ENCODE data around the gene OR10A4. TPM values are rescaled to one million over a fixed set of nuclear protein-coding genes. Genes with fewer than 3 reads are reported as not detected.

Gene OR10A4, protein sequence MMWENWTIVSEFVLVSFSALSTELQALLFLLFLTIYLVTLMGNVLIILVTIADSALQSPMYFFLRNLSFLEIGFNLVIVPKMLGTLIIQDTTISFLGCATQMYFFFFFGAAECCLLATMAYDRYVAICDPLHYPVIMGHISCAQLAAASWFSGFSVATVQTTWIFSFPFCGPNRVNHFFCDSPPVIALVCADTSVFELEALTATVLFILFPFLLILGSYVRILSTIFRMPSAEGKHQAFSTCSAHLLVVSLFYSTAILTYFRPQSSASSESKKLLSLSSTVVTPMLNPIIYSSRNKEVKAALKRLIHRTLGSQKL
- not detected for polyA plus RNA-seq (2013, experiment 1 of 2)
- polyA plus RNA-seq (2013, experiment 2 of 2) = not detected

- no peak within 1 kb of the TSS for H3K4me2 ChIP-seq (ENCODE audit: low read length, poor library complexity, severe bottlenecking)
- no peak within 1 kb of the TSS for H4K8ac ChIP-seq (ENCODE audit: low read length)
- H3K27me3 ChIP-seq (ENCODE audit: control insufficient read depth in 1 of 2, insufficient read depth in 1 of 2, low read length in 2 of 2) = no peaks in the 10 kb centered on the region
- no peaks in the 10 kb centered on the region for H3K79me1 ChIP-seq (replicated peaks; ENCODE audit: low read length, poor library complexity, severe bottlenecking)
- no peaks in the 10 kb centered on the region for H3K36me3 ChIP-seq (ENCODE audit: control insufficient read depth in 1 of 2, insufficient read depth in 2 of 2, low read depth in 1 of 2, low read length in 2 of 2)
- no peaks in the 10 kb centered on the region for H3K4me1 ChIP-seq (ENCODE audit: control insufficient read depth, insufficient read depth, low read depth, low read length)
- no peak within 1 kb of the TSS for H2BK12ac ChIP-seq (ENCODE audit: low read length in 2 of 2)
- 80% methylated on average over 1 of the region's 1 CpG for WGBS
- no peak within 1 kb of the TSS for H2BK5ac ChIP-seq (ENCODE audit: low read depth, low read length, poor library complexity, severe bottlenecking)
- H3K14ac ChIP-seq (ENCODE audit: low read length in 2 of 2) = no peak within 1 kb of the TSS
- no peak within 1 kb of the TSS for H2BK120ac ChIP-seq (ENCODE audit: low read depth, low read length)
- no peak within 1 kb of the TSS for H4K91ac ChIP-seq (ENCODE audit: low read length)
- no peak within 1 kb of the TSS for H2AK5ac ChIP-seq (ENCODE audit: low read length, severe bottlenecking)
- H3K4me3 ChIP-seq (ENCODE audit: insufficient read depth in 1 of 2, low read depth in 1 of 2, low read length in 2 of 2) = no peak within 1 kb of the TSS
- H3K4ac ChIP-seq (ENCODE audit: low read depth in 1 of 2, low read length in 2 of 2) = no peak within 1 kb of the TSS
- no peak within 1 kb of the TSS for H3K23ac ChIP-seq (ENCODE audit: low read length in 2 of 2)
- H3K18ac ChIP-seq (ENCODE audit: low read depth in 1 of 2, low read length in 2 of 2) = no peak within 1 kb of the TSS
- peaks cover 11% of the 10 kb centered on the region for H3K9me3 ChIP-seq (ENCODE audit: control insufficient read depth, low read length)
- no peak within 1 kb of the TSS for H3K27ac ChIP-seq (ENCODE audit: low read length, poor library complexity, severe bottlenecking)
- H2AFZ ChIP-seq (ENCODE audit: low read depth, low read length) = no peak within 1 kb of the TSS
- H3K9ac ChIP-seq (ENCODE audit: low read length) = no peak within 1 kb of the TSS
- DNase-seq = no peak
- H2BK15ac ChIP-seq (ENCODE audit: low read depth, poor library complexity, severe bottlenecking) = no peak within 1 kb of the TSS
These were observed at the start of gene OR10A4 for GRCh38 chr11:6876325-6876724. TSS of gene OR10A4 (plus strand) at chr11:6876625. CDS start at chr11:6876648, 23 bp downstream.

GRCh38 chr11:6828103-6828502 lies 48.3 kb upstream of the OR10A4 start:
- H3K79me1 ChIP-seq (replicated peaks; ENCODE audit: low read length, poor library complexity, severe bottlenecking) = no peaks in the 10 kb centered on the region
- no peaks in the 10 kb centered on the region for H3K9me3 ChIP-seq (ENCODE audit: control insufficient read depth, low read length)
- no peak overlapping the region for H2BK120ac ChIP-seq (ENCODE audit: low read depth, low read length)
- no peaks in the 10 kb centered on the region for H3K36me3 ChIP-seq (ENCODE audit: control insufficient read depth in 1 of 2, insufficient read depth in 2 of 2, low read depth in 1 of 2, low read length in 2 of 2)
- H2AK5ac ChIP-seq (ENCODE audit: low read length, severe bottlenecking) = no peak overlapping the region
- no peaks in the 10 kb centered on the region for H3K4me1 ChIP-seq (ENCODE audit: control insufficient read depth, insufficient read depth, low read depth, low read length)
- no peak overlapping the region for H3K23ac ChIP-seq (ENCODE audit: low read length in 2 of 2)
- no peak overlapping the region for H3K9ac ChIP-seq (ENCODE audit: low read length)
- H2BK5ac ChIP-seq (ENCODE audit: low read depth, low read length, poor library complexity, severe bottlenecking) = no peak overlapping the region
- 86% methylated on average over 1 of the region's 1 CpG for WGBS
- no peak for DNase-seq
- no peak overlapping the region for H3K18ac ChIP-seq (ENCODE audit: low read depth in 1 of 2, low read length in 2 of 2)
- no peak overlapping the region for H3K4me2 ChIP-seq (ENCODE audit: low read length, poor library complexity, severe bottlenecking)
- no peak overlapping the region for H3K27ac ChIP-seq (ENCODE audit: low read length, poor library complexity, severe bottlenecking)
- H4K8ac ChIP-seq (ENCODE audit: low read length) = no peak overlapping the region
- no peak overlapping the region for H2BK12ac ChIP-seq (ENCODE audit: low read length in 2 of 2)
- H4K91ac ChIP-seq (ENCODE audit: low read length) = no peak overlapping the region
- H3K4me3 ChIP-seq (ENCODE audit: insufficient read depth in 1 of 2, low read depth in 1 of 2, low read length in 2 of 2) = no peak overlapping the region
- H2AFZ ChIP-seq (ENCODE audit: low read depth, low read length) = no peak overlapping the region
- H3K4ac ChIP-seq (ENCODE audit: low read depth in 1 of 2, low read length in 2 of 2) = no peak overlapping the region
- no peaks in the 10 kb centered on the region for H3K27me3 ChIP-seq (ENCODE audit: control insufficient read depth in 1 of 2, insufficient read depth in 1 of 2, low read length in 2 of 2)
- no peak overlapping the region for H2BK15ac ChIP-seq (ENCODE audit: low read depth, poor library complexity, severe bottlenecking)
- H3K14ac ChIP-seq (ENCODE audit: low read length in 2 of 2) = no peak overlapping the region

DNA sequence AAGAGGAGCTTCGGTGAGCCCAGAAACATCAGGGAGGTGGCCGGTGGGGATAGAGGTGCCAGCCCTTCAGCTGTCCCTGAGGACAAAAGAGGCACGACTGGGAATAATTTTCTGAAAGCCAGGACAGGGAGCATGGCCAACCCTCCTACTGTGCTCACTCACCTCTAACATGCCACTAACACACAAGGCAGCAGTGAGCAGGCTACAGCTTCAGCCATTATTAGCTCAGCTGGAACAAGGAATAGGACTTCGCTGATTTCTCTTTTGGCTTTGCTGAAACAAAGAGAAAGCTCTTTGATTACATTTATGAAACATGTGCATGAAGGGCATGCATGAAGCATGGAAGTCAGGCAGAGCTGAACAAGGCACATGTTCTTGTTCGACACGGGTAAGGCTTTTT lies 43.1 kb upstream of the OR10A4 start:
- no peak overlapping the region for H4K91ac ChIP-seq (ENCODE audit: low read length)
- H3K4ac ChIP-seq (ENCODE audit: low read depth in 1 of 2, low read length in 2 of 2) = no peak overlapping the region
- H2BK5ac ChIP-seq (ENCODE audit: low read depth, low read length, poor library complexity, severe bottlenecking) = no peak overlapping the region
- no peak overlapping the region for H3K18ac ChIP-seq (ENCODE audit: low read depth in 1 of 2, low read length in 2 of 2)
- no peak overlapping the region for H3K23ac ChIP-seq (ENCODE audit: low read length in 2 of 2)
- DNase-seq = no peak
- H2BK120ac ChIP-seq (ENCODE audit: low read depth, low read length) = no peak overlapping the region
- H2BK12ac ChIP-seq (ENCODE audit: low read length in 2 of 2) = no peak overlapping the region
- WGBS = 87% methylated on average over 6 of the region's 6 CpGs
- no peak overlapping the region for H3K4me3 ChIP-seq (ENCODE audit: insufficient read depth in 1 of 2, low read depth in 1 of 2, low read length in 2 of 2)
- no peak overlapping the region for H3K4me2 ChIP-seq (ENCODE audit: low read length, poor library complexity, severe bottlenecking)
- no peaks in the 10 kb centered on the region for H3K4me1 ChIP-seq (ENCODE audit: control insufficient read depth, insufficient read depth, low read depth, low read length)
- H3K79me1 ChIP-seq (replicated peaks; ENCODE audit: low read length, poor library complexity, severe bottlenecking) = no peaks in the 10 kb centered on the region
- no peak overlapping the region for H3K14ac ChIP-seq (ENCODE audit: low read length in 2 of 2)
- no peak overlapping the region for H3K9ac ChIP-seq (ENCODE audit: low read length)
- H2AK5ac ChIP-seq (ENCODE audit: low read length, severe bottlenecking) = no peak overlapping the region
- no peak overlapping the region for H2BK15ac ChIP-seq (ENCODE audit: low read depth, poor library complexity, severe bottlenecking)
- H3K27ac ChIP-seq (ENCODE audit: low read length, poor library complexity, severe bottlenecking) = no peak overlapping the region
- H2AFZ ChIP-seq (ENCODE audit: low read depth, low read length) = no peak overlapping the region
- no peaks in the 10 kb centered on the region for H3K27me3 ChIP-seq (ENCODE audit: control insufficient read depth in 1 of 2, insufficient read depth in 1 of 2, low read length in 2 of 2)
- H3K36me3 ChIP-seq (ENCODE audit: control insufficient read depth in 1 of 2, insufficient read depth in 2 of 2, low read depth in 1 of 2, low read length in 2 of 2) = no peaks in the 10 kb centered on the region
- no peak overlapping the region for H4K8ac ChIP-seq (ENCODE audit: low read length)
- H3K9me3 ChIP-seq (ENCODE audit: control insufficient read depth, low read length) = no peaks in the 10 kb centered on the region

GRCh38 chr11:6834021-6834420 lies 42.4 kb upstream of the OR10A4 start:
- no peak overlapping the region for H3K18ac ChIP-seq (ENCODE audit: low read depth in 1 of 2, low read length in 2 of 2)
- no peak overlapping the region for H2AFZ ChIP-seq (ENCODE audit: low read depth, low read length)
- H3K14ac ChIP-seq (ENCODE audit: low read length in 2 of 2) = no peak overlapping the region
- no peak overlapping the region for H4K8ac ChIP-seq (ENCODE audit: low read length)
- DNase-seq = no peak
- no peak overlapping the region for H3K4ac ChIP-seq (ENCODE audit: low read depth in 1 of 2, low read length in 2 of 2)
- H3K9ac ChIP-seq (ENCODE audit: low read length) = no peak overlapping the region
- no peak overlapping the region for H3K4me3 ChIP-seq (ENCODE audit: insufficient read depth in 1 of 2, low read depth in 1 of 2, low read length in 2 of 2)
- H3K36me3 ChIP-seq (ENCODE audit: control insufficient read depth in 1 of 2, insufficient read depth in 2 of 2, low read depth in 1 of 2, low read length in 2 of 2) = no peaks in the 10 kb centered on the region
- H3K27me3 ChIP-seq (ENCODE audit: control insufficient read depth in 1 of 2, insufficient read depth in 1 of 2, low read length in 2 of 2) = no peaks in the 10 kb centered on the region
- H2AK5ac ChIP-seq (ENCODE audit: low read length, severe bottlenecking) = no peak overlapping the region
- H3K23ac ChIP-seq (ENCODE audit: low read length in 2 of 2) = no peak overlapping the region
- H3K9me3 ChIP-seq (ENCODE audit: control insufficient read depth, low read length) = no peaks in the 10 kb centered on the region
- H3K4me1 ChIP-seq (ENCODE audit: control insufficient read depth, insufficient read depth, low read depth, low read length) = no peaks in the 10 kb centered on the region
- no CpG with 5 or more reads among the region's 1 CpG for WGBS
- no peak overlapping the region for H4K91ac ChIP-seq (ENCODE audit: low read length)
- H3K4me2 ChIP-seq (ENCODE audit: low read length, poor library complexity, severe bottlenecking) = no peak overlapping the region
- no peak overlapping the region for H2BK12ac ChIP-seq (ENCODE audit: low read length in 2 of 2)
- no peak overlapping the region for H3K27ac ChIP-seq (ENCODE audit: low read length, poor library complexity, severe bottlenecking)
- H2BK120ac ChIP-seq (ENCODE audit: low read depth, low read length) = no peak overlapping the region
- H3K79me1 ChIP-seq (replicated peaks; ENCODE audit: low read length, poor library complexity, severe bottlenecking) = no peaks in the 10 kb centered on the region
- H2BK15ac ChIP-seq (ENCODE audit: low read depth, poor library complexity, severe bottlenecking) = no peak overlapping the region
- H2BK5ac ChIP-seq (ENCODE audit: low read depth, low read length, poor library complexity, severe bottlenecking) = no peak overlapping the region

Measured in mesenchymal stem cell (in vitro differentiated cells and primary cell).